ENCODE measurements around the gene GNAQ.

Gene GNAQ

GRCh38 chr9:77906991-77907390, 124.6 kb downstream of the GNAQ start:
- no peak for DNase-seq (ENCODE audit: low read depth)
- H3K4me3 ChIP-seq (replicated peaks; ENCODE audit: low read depth, low read length) = no peak overlapping the region

GRCh38 chr9:77903666-77904285, 127.8 kb downstream of the GNAQ start:
- H3K4me3 ChIP-seq (replicated peaks; ENCODE audit: low read depth, low read length) = no peak overlapping the region
- no peak for TF ChIP-seq CTCF (IDR thresholded peaks at IDR 0.05; ENCODE audit: low read length, missing control alignments)
- no peak for DNase-seq (ENCODE audit: low read depth)

More at GRCh38 chr9:77906991-77907390, 124.6 kb downstream of the GNAQ start:
- TF ChIP-seq CTCF (IDR thresholded peaks at IDR 0.05; ENCODE audit: low read length, missing control alignments) = no peak

DNA sequence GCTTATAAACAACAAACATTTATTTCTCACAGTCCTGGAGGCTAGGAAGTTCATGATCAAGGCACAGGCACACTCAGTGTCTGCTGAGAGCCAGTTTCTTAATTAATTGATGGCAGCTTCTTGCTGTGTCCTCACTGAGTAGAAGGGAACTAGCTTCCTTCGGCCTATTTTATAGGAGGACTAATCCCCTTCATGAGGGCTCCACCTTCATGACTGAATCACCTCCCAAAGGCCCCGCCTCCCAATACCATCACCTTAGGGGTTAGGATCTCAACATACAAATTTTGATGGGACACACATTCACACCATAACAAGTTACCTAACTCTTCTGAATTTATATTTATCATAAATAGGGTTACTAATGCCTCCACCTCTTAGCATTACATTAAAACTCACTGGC, 129.8 kb downstream of the GNAQ start:
- H3K4me3 ChIP-seq (replicated peaks; ENCODE audit: low read depth, low read length) = no peak overlapping the region
- TF ChIP-seq CTCF (IDR thresholded peaks at IDR 0.05; ENCODE audit: low read length, missing control alignments) = no peak
- no peak for DNase-seq (ENCODE audit: low read depth)

- no peak for TF ChIP-seq CTCF (IDR thresholded peaks at IDR 0.05; ENCODE audit: low read length, missing control alignments)
Observed at GRCh38 chr9:77901018-77901417, 130.6 kb downstream of the GNAQ start.

GRCh38 chr9:77899679-77900354, 131.8 kb downstream of the GNAQ start:
- H3K4me3 ChIP-seq (replicated peaks; ENCODE audit: low read depth, low read length) = no peak overlapping the region
- peak; percentile 54 for DNase-seq (ENCODE audit: low read depth)
- TF ChIP-seq CTCF (IDR thresholded peaks at IDR 0.05; ENCODE audit: low read length, missing control alignments) = no peak

More at GRCh38 chr9:77901018-77901417, 130.6 kb downstream of the GNAQ start:
- no peak for DNase-seq (ENCODE audit: low read depth)
- H3K4me3 ChIP-seq (replicated peaks; ENCODE audit: low read depth, low read length) = no peak overlapping the region

DNA sequence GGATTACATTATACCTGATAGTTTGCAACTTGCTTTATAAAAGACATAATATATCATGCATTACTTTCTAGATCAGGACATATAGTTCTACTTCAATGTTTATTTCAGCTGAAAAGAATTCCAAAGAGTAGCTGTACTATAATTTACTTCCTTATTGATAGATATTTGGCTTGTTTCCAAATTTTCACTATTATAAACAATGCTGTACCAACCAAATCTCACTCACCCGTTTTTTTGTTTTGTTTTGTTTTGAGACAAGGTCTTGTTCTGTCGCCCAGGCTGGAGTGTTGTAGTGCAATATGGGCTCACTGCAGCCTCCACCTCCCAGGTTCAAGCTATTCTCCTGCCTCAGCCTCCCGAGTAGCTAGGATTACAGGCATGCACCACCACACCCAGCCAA, 132.7 kb downstream of the GNAQ start:
- TF ChIP-seq CTCF (IDR thresholded peaks at IDR 0.05; ENCODE audit: low read length, missing control alignments) = no peak
- H3K4me3 ChIP-seq (replicated peaks; ENCODE audit: low read depth, low read length) = no peak overlapping the region
- DNase-seq (ENCODE audit: low read depth) = no peak
